NCI-H460 (cell line): Measurements from ENCODE around the gene CD4. TPM values are rescaled to one million over a fixed set of nuclear protein-coding genes. Genes with fewer than 3 reads are reported as not detected.

ENCODE experiments used
- DNase-seq: peaks from one replicate; pipeline ENCODE4 v3.0.0-alpha.2; 2016; ENCODE audit warnings: low read depth; ENCODE audit errors: extremely low read depth
- total RNA-seq: library from RNA; depleted of rRNA; stranded (reverse); fragments of >200 nt; shearing (Covaris generic); gene quantifications from 2 replicates; pipeline ENCODE4 v1.2.3, GENCODE V29; 2014

Gene CD4
- total RNA-seq, 1 experiment from 2014 or later = not detected

- DNase-seq = peak; percentile 94
Measured at GRCh38 chr12:6764011-6764828, 25.1 kb upstream of the CD4 start.

- DNase-seq = no peak
Measured at GRCh38 chr12:6765048-6765633, 24.2 kb upstream of the CD4 start.

- DNase-seq = peak; percentile 73
Measured at GRCh38 chr12:6765634-6766581, 23.4 kb upstream of the CD4 start, which contains the start of gene PTMS. Gene PTMS (plus strand): TSS chr12:6766363. CDS start chr12:6766706, 343 bp downstream.

DNA sequence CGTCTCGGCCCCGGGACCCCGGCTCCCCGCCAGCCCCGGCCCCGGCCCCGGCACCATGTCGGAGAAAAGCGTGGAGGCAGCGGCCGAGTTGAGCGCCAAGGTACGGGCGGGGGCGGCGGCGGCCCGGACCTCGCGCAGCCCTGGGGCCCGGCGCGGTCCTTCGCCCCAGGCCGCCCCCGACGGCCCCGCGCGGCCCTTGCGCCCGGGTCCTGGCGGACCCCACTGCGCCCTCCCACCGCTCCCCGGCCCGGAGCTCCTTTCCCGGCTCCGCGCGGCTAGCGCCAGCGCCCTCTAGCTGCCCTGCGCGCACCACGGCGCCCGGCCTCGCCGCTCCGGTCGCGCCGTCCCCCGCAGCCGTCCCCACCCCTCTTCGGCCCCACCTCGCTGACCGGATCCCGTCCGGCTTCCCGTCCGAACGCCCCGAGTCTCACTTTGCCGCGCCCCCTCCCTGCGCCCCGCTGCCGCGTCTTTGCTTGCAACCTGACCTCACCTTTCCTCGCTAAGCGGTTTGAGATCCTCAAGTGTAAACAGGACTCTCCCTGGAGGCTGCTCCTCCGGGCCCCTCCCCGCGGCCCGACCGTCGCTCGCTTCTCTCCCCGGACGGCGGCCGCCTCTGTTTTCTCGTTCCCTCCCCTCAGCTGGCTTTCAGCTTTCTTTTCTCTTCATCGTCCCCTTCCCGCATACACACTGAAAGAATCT lies 22.5 kb upstream of the CD4 start:
- peak; percentile 60 for DNase-seq

GRCh38 chr12:6767353-6768319 lies 21.7 kb upstream of the CD4 start:
- no peak for DNase-seq

GRCh38 chr12:6768437-6768914 lies 20.9 kb upstream of the CD4 start:
- no peak for DNase-seq

DNA sequence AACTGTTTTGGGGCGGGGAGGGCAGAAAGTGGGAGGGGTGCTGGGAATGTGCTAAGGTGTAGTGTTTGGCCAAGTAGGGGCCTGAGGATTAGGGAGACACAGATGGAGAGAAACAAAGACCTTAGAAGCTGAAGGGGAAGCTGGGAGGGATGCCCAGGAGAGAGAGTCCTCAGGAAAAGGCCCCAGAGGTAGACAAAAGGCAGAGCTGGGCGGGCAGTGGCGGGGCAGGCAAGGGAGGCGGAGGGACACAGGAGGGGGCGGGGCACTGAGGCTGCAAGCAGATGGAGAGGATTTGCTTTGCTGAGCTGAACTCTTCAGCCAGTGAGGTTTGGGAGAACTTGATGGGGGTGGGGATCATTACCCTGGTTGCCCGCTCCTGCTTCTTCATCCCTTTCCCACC lies 20.3 kb upstream of the CD4 start:
- DNase-seq = no peak

- no peak for DNase-seq
Measured at GRCh38 chr12:6769666-6770065, 19.7 kb upstream of the CD4 start.

DNA sequence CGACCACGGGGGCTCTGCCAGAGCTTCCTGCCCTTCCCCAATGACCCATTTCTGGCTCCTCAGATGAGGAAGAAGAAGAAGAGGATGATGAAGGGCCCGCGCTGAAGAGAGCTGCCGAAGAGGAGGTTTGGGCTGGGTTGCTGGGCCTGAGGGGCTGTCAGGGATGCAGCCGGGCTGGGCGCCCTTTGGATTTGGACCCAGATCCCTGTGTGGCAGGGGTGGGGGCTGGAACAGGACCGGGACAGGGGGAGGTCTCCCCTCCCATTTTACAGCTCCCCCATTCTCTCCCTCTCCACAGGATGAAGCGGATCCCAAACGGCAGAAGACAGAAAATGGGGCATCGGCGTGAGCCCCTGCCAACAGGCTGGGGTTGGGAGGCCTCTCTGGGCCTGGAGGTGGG lies 19.2 kb upstream of the CD4 start:
- no peak for DNase-seq

- DNase-seq = no peak
Measured at GRCh38 chr12:6770600-6770999, 18.7 kb upstream of the CD4 start.

GRCh38 chr12:6771091-6771495 lies 18.2 kb upstream of the CD4 start:
- no peak for DNase-seq

DNA sequence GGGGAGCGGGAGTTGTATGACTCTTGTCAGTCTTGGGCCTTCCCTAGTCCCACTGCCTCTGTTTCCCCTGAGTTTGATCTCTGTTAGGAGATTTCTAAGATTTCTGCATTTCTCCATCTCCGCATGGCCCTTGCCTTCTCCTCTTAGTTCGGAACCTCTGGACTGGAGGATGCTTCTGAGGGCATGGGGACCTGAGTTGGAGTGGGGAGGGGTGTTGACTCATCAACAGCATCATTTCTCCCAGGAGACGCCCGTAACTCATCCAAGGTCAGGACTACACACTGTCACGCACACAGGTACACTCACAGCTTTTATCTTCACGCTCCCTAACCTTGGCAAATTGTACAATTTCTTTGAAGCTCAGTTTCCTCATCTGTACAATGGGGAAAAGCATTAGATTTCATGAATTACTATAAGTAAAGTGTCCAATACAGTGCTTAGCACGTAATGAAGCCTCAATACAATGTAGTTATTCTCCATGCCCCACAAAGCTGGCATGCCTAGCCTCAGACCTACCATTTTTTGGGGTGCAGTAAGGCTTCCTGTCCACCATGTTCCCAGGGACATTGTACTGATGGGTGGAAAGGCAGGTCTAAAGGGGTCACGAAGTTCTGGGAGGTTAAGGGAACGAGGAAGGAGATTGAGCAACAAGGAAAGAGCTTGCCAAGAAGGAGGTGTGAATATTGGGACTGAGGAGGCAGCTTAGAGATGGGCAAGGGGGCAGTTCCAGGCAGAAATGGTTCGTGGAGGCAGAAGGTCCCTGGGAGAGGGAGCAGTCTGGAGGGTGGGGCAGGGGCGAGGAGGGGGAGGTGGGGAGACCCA lies 17.6 kb upstream of the CD4 start:
- no peak for DNase-seq

GRCh38 chr12:6772331-6772695 lies 17.0 kb upstream of the CD4 start, which contains the start of gene LAG3:
Gene LAG3 (plus strand): TSS chr12:6772520. CDS start chr12:6772853, 333 bp downstream.
- DNase-seq = no peak

- no peak for DNase-seq
Measured at GRCh38 chr12:6772726-6773589, 16.4 kb upstream of the CD4 start.

DNA sequence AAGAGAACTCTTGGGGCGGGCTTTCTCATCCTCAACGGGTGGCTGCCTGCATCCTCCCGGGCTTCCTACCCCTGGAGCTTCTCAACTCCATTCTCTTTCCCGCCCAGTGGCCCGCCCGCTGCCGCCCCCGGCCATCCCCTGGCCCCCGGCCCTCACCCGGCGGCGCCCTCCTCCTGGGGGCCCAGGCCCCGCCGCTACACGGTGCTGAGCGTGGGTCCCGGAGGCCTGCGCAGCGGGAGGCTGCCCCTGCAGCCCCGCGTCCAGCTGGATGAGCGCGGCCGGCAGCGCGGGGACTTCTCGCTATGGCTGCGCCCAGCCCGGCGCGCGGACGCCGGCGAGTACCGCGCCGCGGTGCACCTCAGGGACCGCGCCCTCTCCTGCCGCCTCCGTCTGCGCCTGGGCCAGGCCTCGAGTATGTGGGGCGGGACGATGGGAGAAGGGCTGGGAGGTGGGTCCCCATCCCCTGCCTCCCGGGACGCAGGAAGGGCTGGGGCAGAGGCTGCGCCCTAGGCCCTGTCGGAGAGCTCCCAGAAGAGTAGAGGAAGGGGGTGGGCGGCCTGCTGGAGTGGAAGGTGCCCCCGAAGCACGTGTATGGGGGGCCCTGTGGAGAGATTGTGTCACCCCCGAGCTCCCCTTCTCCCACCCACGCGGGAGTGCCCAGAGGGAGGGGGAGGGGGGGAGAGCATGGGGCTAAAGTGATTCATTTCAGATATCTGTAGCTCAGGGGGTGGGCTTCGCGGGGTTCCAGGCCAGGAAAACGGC lies 15.6 kb upstream of the CD4 start:
- no peak for DNase-seq

DNA sequence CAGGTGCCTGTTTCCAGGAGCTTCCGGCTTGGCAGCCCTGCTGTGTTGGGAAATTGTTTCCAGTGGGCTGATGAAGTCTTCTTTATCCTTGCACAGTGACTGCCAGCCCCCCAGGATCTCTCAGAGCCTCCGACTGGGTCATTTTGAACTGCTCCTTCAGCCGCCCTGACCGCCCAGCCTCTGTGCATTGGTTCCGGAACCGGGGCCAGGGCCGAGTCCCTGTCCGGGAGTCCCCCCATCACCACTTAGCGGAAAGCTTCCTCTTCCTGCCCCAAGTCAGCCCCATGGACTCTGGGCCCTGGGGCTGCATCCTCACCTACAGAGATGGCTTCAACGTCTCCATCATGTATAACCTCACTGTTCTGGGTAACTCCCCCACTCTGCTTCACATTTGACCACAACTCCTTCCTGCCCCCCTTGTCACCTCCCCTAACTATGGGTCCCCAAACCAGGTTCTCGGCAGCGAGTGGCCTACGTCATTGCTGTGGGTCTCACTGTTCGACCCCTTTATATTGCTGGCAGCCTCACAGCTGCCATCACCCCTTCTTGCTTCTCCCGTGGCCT lies 14.7 kb upstream of the CD4 start:
- no peak for DNase-seq
